ENCODE results near the gene SEC14L3. TPM values are rescaled to one million over a fixed set of nuclear protein-coding genes. Genes with fewer than 3 reads are reported as not detected.
"Not testable (repeated sequence)": the region's sequence is repeated elsewhere in the genome, so short reads cannot be mapped to it uniquely, and the experiment has no call there.

The SEC14L3 gene
- total RNA-seq, 2 donors from 2014 or later = not detected

GRCh38 chr22:30474683-30475424 lies 3.0 kb upstream of the SEC14L3 start:
- Mint-ChIP-seq H3K27me3 (peaks cover 15 to 21% of the 10 kb centered on the region in 2 donors), H3K9me3 (no peaks in the 10 kb centered on the region), H3K4me3 (no peak overlapping the region), H3K4me1 (ENCODE audit: low read depth in 2 of 2) (peaks cover 12 to 13% of the 10 kb centered on the region in 2 donors), H3K36me3 (no peaks in the 10 kb centered on the region), H3K27ac (no peak overlapping the region)
- no peak for ATAC-seq
- peak; percentile 5 for DNase-seq (ENCODE audit: low spot score)

DNA sequence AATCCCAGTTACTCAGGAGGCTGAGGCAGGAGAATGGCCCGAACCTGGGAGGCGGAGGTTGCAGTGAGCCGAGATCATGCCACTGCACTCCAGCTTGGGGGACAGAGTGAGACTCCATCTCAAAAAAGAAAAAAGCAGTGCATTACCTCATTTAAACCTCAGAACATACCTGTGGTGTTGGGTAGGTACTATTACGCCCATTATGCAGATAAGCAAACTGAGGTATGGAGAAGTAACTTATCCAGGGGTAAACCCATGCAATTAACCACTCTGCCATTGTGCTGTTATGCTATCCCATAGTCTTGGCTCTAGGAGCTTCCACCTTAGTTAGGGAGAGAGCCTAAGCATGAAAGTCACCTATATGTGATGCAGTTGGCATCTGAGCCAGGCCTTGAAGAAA lies 2.3 kb upstream of the SEC14L3 start:
- H3K27me3 Mint-ChIP-seq = peaks cover 15 to 21% of the 10 kb centered on the region in 2 donors
- H3K9me3 Mint-ChIP-seq = no peaks in the 10 kb centered on the region
- no peaks in the 10 kb centered on the region for H3K36me3 Mint-ChIP-seq
- no peak overlapping the region for H3K27ac Mint-ChIP-seq
- no peak for ATAC-seq
- peaks cover 12 to 13% of the 10 kb centered on the region in 2 donors for H3K4me1 Mint-ChIP-seq (ENCODE audit: low read depth in 2 of 2)
- H3K4me3 Mint-ChIP-seq = no peak overlapping the region
- no peak for DNase-seq (ENCODE audit: low spot score)

- ATAC-seq = peak; percentile 54 to 69
- no peak for DNase-seq (ENCODE audit: low spot score)
- no peaks in the 10 kb centered on the region for H3K9me3 Mint-ChIP-seq
- no peaks in the 10 kb centered on the region for H3K36me3 Mint-ChIP-seq
- H3K27ac Mint-ChIP-seq = peak overlapping the region; percentile 44 to 81
- peaks cover 12 to 13% of the 10 kb centered on the region in 2 donors for H3K4me1 Mint-ChIP-seq (ENCODE audit: low read depth in 2 of 2)
- peaks cover 15 to 21% of the 10 kb centered on the region in 2 donors for H3K27me3 Mint-ChIP-seq
- peak overlapping the region; percentile 39 for H3K4me3 Mint-ChIP-seq
Measured at GRCh38 chr22:30472994-30473720, 1.3 kb upstream of the SEC14L3 start.

DNA sequence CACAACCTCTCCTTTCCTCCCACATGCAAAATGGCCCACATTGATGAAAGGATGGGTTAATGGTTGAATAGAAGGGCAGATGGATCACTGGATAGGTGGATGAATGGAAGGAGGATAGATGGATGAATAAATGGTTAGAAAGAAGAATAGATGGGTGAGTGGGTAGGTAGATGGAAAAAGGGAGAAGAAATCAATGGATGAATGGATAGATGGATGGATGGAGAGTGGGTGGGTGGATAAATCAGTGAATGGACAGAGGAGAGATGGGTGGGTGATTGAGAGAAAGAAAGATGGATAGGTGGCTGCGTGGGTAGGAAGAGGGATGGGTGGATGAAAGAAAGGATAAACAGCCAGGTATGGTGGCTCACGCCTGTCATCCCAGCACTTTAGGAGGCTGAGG lies 1.2 kb downstream of the SEC14L3 start:
- Mint-ChIP-seq H3K36me3 (no peaks in the 10 kb centered on the region), H3K27ac (no peak overlapping the region), H3K9me3 (no peaks in the 10 kb centered on the region), H3K4me3 (peak overlapping the region; percentile 15), H3K27me3 (peaks cover 14 to 21% of the 10 kb centered on the region in 2 donors), H3K4me1 (ENCODE audit: low read depth in 2 of 2) (peaks cover 12 to 13% of the 10 kb centered on the region in 2 donors)
- DNase-seq (ENCODE audit: low spot score) (no peak), ATAC-seq (no peak)

DNA sequence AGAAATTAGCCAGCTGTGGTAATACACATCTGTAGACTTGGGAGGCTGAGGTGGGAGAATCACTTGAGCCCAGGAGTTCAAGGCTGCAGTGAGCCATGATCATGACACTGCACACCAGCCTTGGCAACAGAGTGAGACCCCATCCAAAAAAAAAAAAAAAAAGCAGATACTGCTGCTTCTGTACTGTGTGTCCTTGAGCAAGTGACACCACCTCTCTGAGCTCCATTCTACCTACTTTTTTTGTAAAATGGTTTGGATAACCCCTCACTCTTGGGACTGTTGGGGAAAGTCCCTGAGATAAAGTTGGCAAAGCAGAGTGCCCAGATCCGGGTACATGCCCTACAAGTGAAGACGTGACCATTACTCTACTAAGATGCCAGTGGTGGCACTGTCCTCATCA lies 2.7 kb downstream of the SEC14L3 start:
- H3K4me1 Mint-ChIP-seq (ENCODE audit: low read depth in 2 of 2) = peaks cover 12 to 13% of the 10 kb centered on the region in 2 donors
- ATAC-seq (no peak), DNase-seq (ENCODE audit: low spot score) (no peak)
- H3K27ac Mint-ChIP-seq = no peak overlapping the region
- peaks cover 5% of the 10 kb centered on the region for H3K36me3 Mint-ChIP-seq
- peaks cover 21 to 27% of the 10 kb centered on the region in 2 donors for H3K27me3 Mint-ChIP-seq
- no peak overlapping the region for H3K4me3 Mint-ChIP-seq
- H3K9me3 Mint-ChIP-seq = peaks cover 5% of the 10 kb centered on the region

DNA sequence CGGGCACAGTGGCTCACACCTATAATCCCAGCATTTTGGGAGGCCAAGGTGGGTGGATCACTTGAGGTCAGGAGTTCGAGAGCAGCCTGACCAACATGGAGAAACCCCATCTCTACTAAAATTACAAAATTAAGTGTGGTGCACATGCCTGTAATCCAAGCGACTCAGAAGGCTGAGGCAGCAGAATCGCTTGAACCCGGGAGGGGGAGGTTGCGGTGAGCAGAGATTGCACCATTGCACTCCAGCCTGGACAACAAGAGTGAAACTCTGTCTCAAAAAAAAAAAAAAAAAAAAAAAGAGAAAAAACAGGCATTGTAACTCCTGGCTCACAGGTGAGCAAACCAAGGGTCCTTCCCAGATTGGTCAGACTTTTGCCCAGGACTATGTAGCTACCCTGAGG lies 11.3 kb downstream of the SEC14L3 start:
- not testable (repeated sequence) for H3K4me3 Mint-ChIP-seq; H3K27ac Mint-ChIP-seq; H3K4me1 Mint-ChIP-seq (ENCODE audit: low read depth in 2 of 2); DNase-seq (ENCODE audit: low spot score); ATAC-seq; H3K9me3 Mint-ChIP-seq; H3K36me3 Mint-ChIP-seq
- H3K27me3 Mint-ChIP-seq = peaks cover 22 to 25% of the 10 kb centered on the region in 2 donors

- H3K36me3 Mint-ChIP-seq = peaks cover 4% of the 10 kb centered on the region
- H3K27me3 Mint-ChIP-seq = peaks cover 19 to 21% of the 10 kb centered on the region in 2 donors
- no peak for ATAC-seq
- no peak for DNase-seq (ENCODE audit: low spot score)
- H3K9me3 Mint-ChIP-seq = peaks cover 4% of the 10 kb centered on the region
- peaks cover 0 to 8% of the 10 kb centered on the region in 2 donors for H3K4me1 Mint-ChIP-seq (ENCODE audit: low read depth in 2 of 2)
- no peak overlapping the region for H3K4me3 Mint-ChIP-seq
- H3K27ac Mint-ChIP-seq = no peak overlapping the region
Measured at GRCh38 chr22:30460147-30460546, 11.7 kb downstream of the SEC14L3 start.

GRCh38 chr22:30459181-30460052 lies 12.4 kb downstream of the SEC14L3 start:
- no peak for DNase-seq (ENCODE audit: low spot score)
- Mint-ChIP-seq H3K4me1 (ENCODE audit: low read depth in 2 of 2) (peaks cover 0 to 8% of the 10 kb centered on the region in 2 donors), H3K36me3 (no peaks in the 10 kb centered on the region), H3K4me3 (no peak overlapping the region), H3K27me3 (peaks cover 13 to 15% of the 10 kb centered on the region in 2 donors), H3K9me3 (no peaks in the 10 kb centered on the region), H3K27ac (no peak overlapping the region)
- peak; percentile 54 to 62 for ATAC-seq

GRCh38 chr22:30457981-30458380 lies 13.8 kb downstream of the SEC14L3 start:
- Mint-ChIP-seq H3K4me1 (ENCODE audit: low read depth in 2 of 2) (peaks cover 0 to 8% of the 10 kb centered on the region in 2 donors), H3K9me3 (no peaks in the 10 kb centered on the region), H3K36me3 (no peaks in the 10 kb centered on the region), H3K4me3 (no peak overlapping the region), H3K27ac (no peak overlapping the region), H3K27me3 (peaks cover 13 to 15% of the 10 kb centered on the region in 2 donors)
- ATAC-seq (no peak), DNase-seq (ENCODE audit: low spot score) (no peak)

DNA sequence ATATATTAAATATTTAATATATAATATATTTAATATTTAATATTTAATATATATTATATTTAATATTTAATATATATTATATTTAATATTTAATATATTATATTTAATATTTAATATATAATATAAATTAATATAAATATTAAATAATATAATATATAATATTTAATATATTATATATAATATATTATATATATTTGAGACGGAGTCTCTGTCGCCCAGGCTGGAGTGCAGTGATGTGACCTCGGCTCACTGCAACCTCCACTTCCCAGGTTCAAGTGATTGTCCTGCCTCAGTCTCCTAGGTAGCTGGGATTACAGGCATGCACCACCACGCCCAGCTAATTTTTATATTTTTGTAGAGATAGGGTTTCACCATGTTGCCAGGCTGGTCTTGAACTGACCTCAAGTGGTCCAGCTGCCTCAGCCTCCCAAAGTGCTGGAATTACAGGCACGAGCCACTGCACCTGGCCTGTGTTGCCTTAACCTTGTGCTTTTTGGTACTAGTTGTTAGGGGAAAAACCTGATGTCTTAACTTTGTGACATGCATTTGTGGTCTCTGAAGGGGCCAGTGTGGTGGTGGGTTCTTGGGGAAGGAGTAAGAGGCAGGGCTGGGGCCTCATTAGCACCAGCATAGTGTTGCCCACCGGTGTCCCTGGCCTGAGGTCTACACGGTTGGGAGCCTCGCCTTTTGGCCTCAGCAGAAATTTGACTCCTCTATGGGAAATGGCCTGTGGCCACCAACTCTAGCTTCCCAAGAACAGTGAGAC lies 16.6 kb downstream of the SEC14L3 start:
- Mint-ChIP-seq H3K4me3 (no peak overlapping the region), H3K27ac (no peak overlapping the region), H3K36me3 (no peaks in the 10 kb centered on the region), H3K4me1 (ENCODE audit: low read depth in 2 of 2) (peaks cover 0 to 8% of the 10 kb centered on the region in 2 donors), H3K27me3 (peaks cover 15 to 25% of the 10 kb centered on the region in 2 donors), H3K9me3 (no peaks in the 10 kb centered on the region)
- ATAC-seq = no peak
- DNase-seq (ENCODE audit: low spot score) = no peak

DNA sequence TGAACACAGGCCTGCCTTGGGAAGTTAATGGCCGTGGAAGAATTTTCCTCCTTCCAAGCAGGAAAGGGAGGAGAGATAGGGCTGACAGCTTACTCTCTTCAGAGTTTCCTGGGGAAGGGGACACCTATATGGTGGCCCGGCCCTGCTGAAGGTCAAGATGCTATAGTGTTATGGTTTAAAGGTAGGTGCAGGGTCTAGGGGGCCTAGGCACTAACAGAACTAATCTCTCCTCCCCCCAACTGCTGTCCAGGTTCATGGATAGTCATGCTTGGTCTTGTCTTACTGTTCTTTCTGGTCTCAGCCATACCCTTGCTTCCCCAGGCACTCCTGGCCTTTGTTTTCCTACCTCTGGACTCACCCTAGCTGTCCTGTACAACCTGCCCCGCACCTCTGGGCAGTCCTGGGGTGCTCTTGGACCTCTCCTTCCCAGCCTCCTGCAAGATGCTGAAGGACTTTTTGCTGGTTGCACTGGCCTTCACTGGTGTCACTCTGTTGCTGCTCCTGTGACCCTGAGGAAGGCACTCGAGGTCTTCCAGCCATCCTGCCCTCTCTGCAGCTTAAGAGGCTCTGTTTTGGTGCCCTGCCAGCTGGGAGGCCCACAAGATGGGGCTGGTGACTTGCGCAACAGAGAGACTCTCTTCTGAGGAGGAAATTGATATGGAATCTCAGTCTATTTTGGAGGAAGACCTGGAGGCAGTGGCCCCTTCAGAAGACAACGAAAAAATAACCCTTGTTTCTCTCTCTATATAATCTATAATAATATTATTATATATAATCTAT lies 17.9 kb downstream of the SEC14L3 start:
- Mint-ChIP-seq H3K4me3 (no peak overlapping the region), H3K36me3 (no peaks in the 10 kb centered on the region), H3K4me1 (ENCODE audit: low read depth in 2 of 2) (peaks cover 0 to under 1% of the 10 kb centered on the region in 2 donors), H3K27ac (no peak overlapping the region), H3K27me3 (peaks cover 15 to 21% of the 10 kb centered on the region in 2 donors), H3K9me3 (no peaks in the 10 kb centered on the region)
- no peak for DNase-seq (ENCODE audit: low spot score)
- peak; percentile 38 to 51 for ATAC-seq

DNA sequence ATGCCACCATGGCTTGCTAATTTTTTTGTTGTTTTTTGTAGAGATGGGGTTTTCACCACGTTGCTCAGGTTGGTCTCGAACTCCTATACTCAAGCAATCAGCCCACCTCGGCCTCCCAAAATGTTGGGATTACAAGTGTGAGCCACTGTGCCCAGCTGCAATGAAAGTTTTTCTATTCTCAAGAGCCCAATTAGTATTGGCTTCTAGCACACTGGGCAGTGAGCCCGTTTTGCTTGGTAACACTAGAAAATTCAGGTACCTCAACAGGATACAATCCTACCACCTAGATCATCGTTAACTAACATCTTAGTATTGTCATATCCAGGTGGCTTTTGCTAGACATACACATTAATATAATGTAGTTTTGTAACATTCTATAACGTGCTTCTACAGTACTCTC lies 19.0 kb downstream of the SEC14L3 start:
- Mint-ChIP-seq H3K4me1 (ENCODE audit: low read depth in 2 of 2) (no peaks in the 10 kb centered on the region), H3K4me3 (no peak overlapping the region), H3K36me3 (no peaks in the 10 kb centered on the region), H3K27ac (no peak overlapping the region), H3K9me3 (no peaks in the 10 kb centered on the region), H3K27me3 (peaks cover 15 to 23% of the 10 kb centered on the region in 2 donors)
- no peak for DNase-seq (ENCODE audit: low spot score)
- ATAC-seq = no peak
